MM.1S (cell line): ENCODE data around the gene PARP11.
"Not testable (repeated sequence)": the region's sequence is repeated elsewhere in the genome, so short reads cannot be mapped to it uniquely, and the experiment has no call there.

Experiments
- DNase-seq: peaks from one replicate; pipeline ENCODE4 v3.0.0-alpha.2; 2015
- H2AFZ ChIP-seq: fragments of 300-600 bp; sonication (generic); 2 replicates; pipeline ENCODE4 v1.6.0; 2016; ENCODE audit warnings: antibody characterized with exemption, low read length
- H3F3A ChIP-seq: fragments of 300-600 bp; sonication (generic); 2 replicates; pipeline ENCODE4 v1.6.1; 2016; ENCODE audit warnings: mild to moderate bottlenecking, antibody characterized with exemption, low read length, moderate library complexity, mixed read lengths; ENCODE audit not compliant: insufficient read depth
- H3K27ac ChIP-seq: fragments of 300-600 bp; sonication (generic); 2 replicates; pipeline ENCODE4 v1.5.1; 2016; ENCODE audit warnings: mild to moderate bottlenecking, low read length
- H3K27me3 ChIP-seq: fragments of 300-600 bp; sonication (generic); replicated peaks from 2 replicates; pipeline ENCODE4 v1.6.0; 2016; ENCODE audit warnings: low read length; ENCODE audit not compliant: insufficient read depth
- H3K36me3 ChIP-seq: fragments of 300-600 bp; sonication (generic); replicated peaks from 2 replicates; pipeline ENCODE4 v1.6.1; 2016; ENCODE audit warnings: mild to moderate bottlenecking, low read length, mixed read lengths; ENCODE audit not compliant: insufficient read depth
- H3K4me1 ChIP-seq: fragments of 300-600 bp; sonication (generic); 2 replicates; pipeline ENCODE4 v1.6.1; 2016; ENCODE audit warnings: low read length, mixed read lengths
- H3K4me2 ChIP-seq: fragments of 300-600 bp; sonication (generic); 2 replicates; pipeline ENCODE4 v1.6.0; 2016; ENCODE audit warnings: low read depth, low read length
- H3K4me3 ChIP-seq: fragments of 300-600 bp; sonication (generic); 2 replicates; pipeline ENCODE4 v1.5.1; 2016; ENCODE audit warnings: low read length, mixed read lengths
- H3K79me2 ChIP-seq: fragments of 300-600 bp; sonication (generic); 2 replicates; pipeline ENCODE4 v1.6.1; 2016; ENCODE audit warnings: mixed run types, low read length, mixed read lengths
- H3K9ac ChIP-seq: fragments of 300-600 bp; sonication (generic); 2 replicates; pipeline ENCODE4 v1.6.1; 2016; ENCODE audit warnings: low read length, mixed read lengths
- H3K9me2 ChIP-seq: fragments of 300-600 bp; sonication (generic); replicated peaks from 2 replicates; pipeline ENCODE4 v1.6.1; 2016; ENCODE audit warnings: mild to moderate bottlenecking, low read length, mixed read lengths; ENCODE audit not compliant: insufficient read depth
- H3K9me3 ChIP-seq: fragments of 300-600 bp; sonication (generic); replicated peaks from 2 replicates; pipeline ENCODE4 v1.6.1; 2016; ENCODE audit warnings: mild to moderate bottlenecking, low read length, mixed read lengths; ENCODE audit not compliant: insufficient read depth
- H4K20me1 ChIP-seq: fragments of 300-600 bp; sonication (generic); 2 replicates; pipeline ENCODE4 v1.6.1; 2016; ENCODE audit warnings: mild to moderate bottlenecking, low read length, moderate library complexity, mixed read lengths; ENCODE audit not compliant: insufficient read depth
- EZH2 ChIP-seq: fragments of 300-600 bp; sonication (generic); optimal IDR thresholded peaks from 2 replicates; pipeline ENCODE3; 2017; ENCODE audit warnings: low read depth, mild to moderate bottlenecking, antibody characterized with exemption, low read length, mixed read lengths
- EZH2phosphoT487 ChIP-seq: fragments of 300-600 bp; sonication (generic); IDR thresholded peaks from 2 replicates; pipeline ENCODE4 v1.6.1; 2018; ENCODE audit warnings: antibody characterized with exemption, low read length
- TF ChIP-seq, protein P1 (sequence below): fragments of 300-600 bp; sonication (generic); IDR thresholded peaks from 2 replicates; pipeline ENCODE4 v1.5.1; 2016; ENCODE audit warnings: antibody characterized with exemption, low read length, mixed read lengths

The PARP11 gene

DNA sequence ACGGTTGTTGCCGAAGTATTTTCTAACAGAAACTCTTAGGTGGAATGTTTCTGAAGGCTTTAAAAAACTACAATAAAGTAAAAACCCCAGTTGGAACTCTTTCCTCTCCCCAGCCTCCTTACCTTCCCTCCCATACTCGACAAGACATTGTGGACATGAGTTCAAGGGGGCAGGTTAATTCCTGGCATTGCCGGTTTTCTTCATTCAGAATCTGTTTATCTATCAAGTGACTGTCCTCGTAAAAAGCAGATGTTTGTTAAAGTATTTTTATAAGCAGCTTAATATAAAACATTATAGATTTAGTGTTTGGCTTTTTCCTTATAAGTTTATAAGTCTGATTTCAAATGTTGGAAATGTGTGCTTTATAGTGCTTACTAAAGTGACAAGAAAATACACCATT is 30.7 kb downstream of the PARP11 start:
- DNase-seq: no peak
- H3F3A ChIP-seq: no peaks in the 10 kb centered on the region
- no peak overlapping the region for H3K9ac ChIP-seq
- H3K27me3 ChIP-seq: no peaks in the 10 kb centered on the region
- H3K9me2 ChIP-seq: no peaks in the 10 kb centered on the region
- no peak overlapping the region for H2AFZ ChIP-seq
- no peaks in the 10 kb centered on the region for H3K36me3 ChIP-seq
- no peaks in the 10 kb centered on the region for H4K20me1 ChIP-seq
- no peak overlapping the region for H3K4me3 ChIP-seq
- no peak overlapping the region for H3K4me2 ChIP-seq
- H3K27ac ChIP-seq: no peak overlapping the region
- TF ChIP-seq EZH2: no peak
- TF ChIP-seq, protein P1, sequence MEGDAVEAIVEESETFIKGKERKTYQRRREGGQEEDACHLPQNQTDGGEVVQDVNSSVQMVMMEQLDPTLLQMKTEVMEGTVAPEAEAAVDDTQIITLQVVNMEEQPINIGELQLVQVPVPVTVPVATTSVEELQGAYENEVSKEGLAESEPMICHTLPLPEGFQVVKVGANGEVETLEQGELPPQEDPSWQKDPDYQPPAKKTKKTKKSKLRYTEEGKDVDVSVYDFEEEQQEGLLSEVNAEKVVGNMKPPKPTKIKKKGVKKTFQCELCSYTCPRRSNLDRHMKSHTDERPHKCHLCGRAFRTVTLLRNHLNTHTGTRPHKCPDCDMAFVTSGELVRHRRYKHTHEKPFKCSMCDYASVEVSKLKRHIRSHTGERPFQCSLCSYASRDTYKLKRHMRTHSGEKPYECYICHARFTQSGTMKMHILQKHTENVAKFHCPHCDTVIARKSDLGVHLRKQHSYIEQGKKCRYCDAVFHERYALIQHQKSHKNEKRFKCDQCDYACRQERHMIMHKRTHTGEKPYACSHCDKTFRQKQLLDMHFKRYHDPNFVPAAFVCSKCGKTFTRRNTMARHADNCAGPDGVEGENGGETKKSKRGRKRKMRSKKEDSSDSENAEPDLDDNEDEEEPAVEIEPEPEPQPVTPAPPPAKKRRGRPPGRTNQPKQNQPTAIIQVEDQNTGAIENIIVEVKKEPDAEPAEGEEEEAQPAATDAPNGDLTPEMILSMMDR: no peak
- no peak for TF ChIP-seq EZH2phosphoT487
- no peaks in the 10 kb centered on the region for H3K4me1 ChIP-seq
- no peaks in the 10 kb centered on the region for H3K79me2 ChIP-seq
- no peaks in the 10 kb centered on the region for H3K9me3 ChIP-seq

DNA sequence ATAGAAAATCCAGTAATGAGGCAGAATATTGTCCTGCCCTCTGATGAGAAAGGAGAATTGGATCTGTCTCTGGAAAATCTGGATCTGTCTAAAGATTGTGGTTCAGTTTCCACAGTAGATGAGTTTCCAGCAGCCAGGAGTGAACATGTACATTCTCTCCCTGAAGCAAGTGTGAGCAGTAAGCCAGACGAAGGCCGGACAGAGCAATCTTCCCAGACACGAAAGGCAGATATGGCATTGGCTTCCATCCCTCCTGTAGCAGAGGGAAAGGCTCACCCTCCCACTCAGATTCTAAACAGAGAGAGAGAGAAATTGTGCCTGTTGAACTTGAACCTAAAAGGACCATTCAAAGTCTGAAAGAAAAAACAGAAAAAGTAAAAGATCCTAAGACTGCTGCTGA is 31.4 kb downstream of the PARP11 start:
- no peak overlapping the region for H3K4me3 ChIP-seq
- H3K4me1 ChIP-seq: no peaks in the 10 kb centered on the region
- no peaks in the 10 kb centered on the region for H3K9me2 ChIP-seq
- no peak for DNase-seq
- H3K36me3 ChIP-seq: no peaks in the 10 kb centered on the region
- no peaks in the 10 kb centered on the region for H3K9me3 ChIP-seq
- no peaks in the 10 kb centered on the region for H4K20me1 ChIP-seq
- TF ChIP-seq EZH2phosphoT487 (no peak), EZH2 (no peak)
- TF ChIP-seq, protein P1: no peak
- H3K27me3 ChIP-seq: no peaks in the 10 kb centered on the region
- no peak overlapping the region for H3K9ac ChIP-seq
- no peaks in the 10 kb centered on the region for H3K79me2 ChIP-seq
- no peak overlapping the region for H3K27ac ChIP-seq
- H3F3A ChIP-seq: no peaks in the 10 kb centered on the region
- H2AFZ ChIP-seq: no peak overlapping the region
- no peak overlapping the region for H3K4me2 ChIP-seq

DNA sequence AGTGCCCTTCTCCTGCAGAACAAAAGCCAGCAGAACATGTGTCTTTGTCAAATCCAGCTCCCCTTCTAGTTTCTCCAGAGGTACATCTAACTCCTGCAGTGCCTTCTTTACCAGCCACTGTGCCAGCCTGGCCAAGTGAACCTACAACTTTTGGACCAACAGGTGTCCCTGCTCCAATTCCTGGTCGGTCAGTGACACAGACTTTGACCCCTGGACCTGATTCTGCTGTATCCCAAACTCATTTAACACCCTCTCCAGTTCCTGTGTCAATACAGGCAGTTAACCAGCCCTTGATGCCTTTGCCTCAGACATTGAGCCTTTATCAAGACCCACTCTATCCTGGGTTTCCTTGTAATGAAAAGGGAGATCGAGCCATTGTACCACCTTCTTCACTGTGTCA is 32.4 kb downstream of the PARP11 start:
- H3K79me2 ChIP-seq, H3K4me3 ChIP-seq, H2AFZ ChIP-seq, H3K9me3 ChIP-seq, H3K9me2 ChIP-seq, H3K27me3 ChIP-seq, H3K4me2 ChIP-seq, H3K9ac ChIP-seq, H3F3A ChIP-seq, H3K4me1 ChIP-seq, H3K27ac ChIP-seq, H3K36me3 ChIP-seq, DNase-seq, H4K20me1 ChIP-seq: not testable (repeated sequence)

DNA sequence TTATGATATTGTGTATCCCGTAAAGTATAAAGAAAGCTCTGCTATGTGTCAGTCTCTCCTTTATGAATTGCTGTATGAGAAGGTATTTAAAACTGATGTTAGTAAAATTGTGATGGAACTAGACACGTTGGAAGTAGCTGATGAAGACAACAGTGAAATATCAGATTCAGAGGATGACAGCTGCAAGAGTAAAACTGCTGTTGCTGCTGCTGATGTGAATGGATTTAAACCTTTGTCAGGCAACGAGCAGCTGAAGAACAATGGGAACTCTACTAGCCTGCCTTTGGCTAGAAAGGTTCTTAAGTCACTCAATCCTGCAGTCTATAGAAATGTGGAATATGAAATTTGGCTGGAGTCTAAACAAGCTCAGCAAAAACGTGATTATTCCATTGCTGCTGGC is 33.5 kb downstream of the PARP11 start:
- H3K27ac ChIP-seq, H3K9me3 ChIP-seq, H3K79me2 ChIP-seq, H3K4me2 ChIP-seq, H4K20me1 ChIP-seq, H3K4me3 ChIP-seq, H3F3A ChIP-seq, H3K9ac ChIP-seq, H3K36me3 ChIP-seq, H3K9me2 ChIP-seq, DNase-seq, H3K27me3 ChIP-seq, H3K4me1 ChIP-seq, H2AFZ ChIP-seq: not testable (repeated sequence)

DNA sequence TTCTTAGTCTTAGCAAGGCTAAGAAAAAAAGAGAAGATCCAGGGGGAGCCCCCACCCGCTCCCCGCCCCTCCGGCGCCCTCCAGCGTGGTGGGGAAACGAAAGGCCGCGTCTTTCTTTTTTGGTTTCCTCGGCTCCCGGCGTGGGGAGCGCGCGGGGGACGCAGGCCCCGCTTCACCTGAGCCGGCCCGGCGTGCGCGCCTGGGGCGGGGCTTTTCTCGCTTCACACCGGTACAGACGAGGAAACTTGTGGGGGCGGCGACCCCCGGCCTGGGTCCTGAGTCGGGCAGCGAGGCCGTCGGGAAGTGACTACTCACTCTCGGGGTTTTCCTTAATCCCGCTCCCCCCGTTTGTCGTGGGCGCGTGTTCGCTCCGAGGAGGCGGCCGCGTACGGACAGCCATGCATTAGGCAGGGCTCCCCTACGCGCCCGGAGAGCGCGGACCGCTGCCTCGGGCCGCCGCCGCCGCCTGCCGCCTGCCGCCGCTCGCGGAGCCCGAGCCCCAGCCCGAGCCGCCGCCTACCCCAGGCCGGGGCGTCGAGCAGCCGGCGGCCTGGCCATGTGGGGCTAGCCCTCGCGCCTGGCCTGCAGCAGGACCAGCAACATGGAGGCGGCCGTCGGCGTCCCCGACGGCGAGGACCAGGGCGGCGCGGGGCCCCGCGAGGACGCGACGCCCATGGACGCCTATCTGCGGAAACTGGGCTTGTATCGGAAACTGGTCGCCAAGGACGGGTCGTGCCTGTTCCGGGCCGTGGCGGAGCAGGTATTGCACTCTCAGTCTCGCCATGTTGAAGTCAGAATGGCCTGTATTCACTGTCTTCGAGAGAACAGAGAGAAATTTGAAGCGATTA is 34.3 kb downstream of the PARP11 start:
- not testable (repeated sequence) for H3K4me1 ChIP-seq, H3K27me3 ChIP-seq

More for the DNA sequence above, 34.3 kb downstream of the PARP11 start:
- not testable (repeated sequence) for DNase-seq, H3K79me2 ChIP-seq, H4K20me1 ChIP-seq, H3K9ac ChIP-seq, H3K4me2 ChIP-seq, H2AFZ ChIP-seq, H3K27ac ChIP-seq, H3K36me3 ChIP-seq, H3F3A ChIP-seq, H3K4me3 ChIP-seq, H3K9me3 ChIP-seq, H3K9me2 ChIP-seq
